Measurements from ENCODE around the gene NRXN2.
"Not testable (repeated sequence)": the region's sequence is repeated elsewhere in the genome, so short reads cannot be mapped to it uniquely, and the experiment has no call there.

NRXN2 gene

GRCh38 chr11:64601605-64602465 lies 121.2 kb downstream of the NRXN2 start:
- DNase-seq: no peak

- no peak for DNase-seq
Measured at GRCh38 chr11:64600281-64600992, 122.6 kb downstream of the NRXN2 start.

- DNase-seq: no peak
Measured at GRCh38 chr11:64599698-64600211, 123.2 kb downstream of the NRXN2 start.

- no peak for DNase-seq
Measured at GRCh38 chr11:64598797-64599697, 124.0 kb downstream of the NRXN2 start.

- DNase-seq: no peak
Measured at GRCh38 chr11:64598106-64598796, 124.7 kb downstream of the NRXN2 start.

GRCh38 chr11:64597671-64598101 lies 125.3 kb downstream of the NRXN2 start:
- DNase-seq: no peak

- DNase-seq: not testable (repeated sequence)
Measured at GRCh38 chr11:64595922-64596321, 127.1 kb downstream of the NRXN2 start.

GRCh38 chr11:64594159-64594939 lies 128.6 kb downstream of the NRXN2 start:
- no peak for DNase-seq

- DNase-seq: no peak
Measured at GRCh38 chr11:64593156-64594105, 129.6 kb downstream of the NRXN2 start.

GRCh38 chr11:64592656-64593055 lies 130.3 kb downstream of the NRXN2 start:
- no peak for DNase-seq

- no peak for DNase-seq
Measured at GRCh38 chr11:64592234-64592615, 130.8 kb downstream of the NRXN2 start.

GRCh38 chr11:64591257-64592233 lies 131.5 kb downstream of the NRXN2 start:
- DNase-seq: no peak

- DNase-seq: no peak
Measured at GRCh38 chr11:64590763-64591221, 132.2 kb downstream of the NRXN2 start, which contains the start of gene SLC22A12. TSS of gene SLC22A12 (plus strand) at chr11:64591220. CDS start at chr11:64591557, 337 bp downstream.

GRCh38 chr11:64588701-64589100 lies 134.3 kb downstream of the NRXN2 start:
- DNase-seq: no peak

GRCh38 chr11:64586366-64586765 lies 136.6 kb downstream of the NRXN2 start:
- DNase-seq: no peak

GRCh38 chr11:64585150-64585549 lies 137.8 kb downstream of the NRXN2 start:
- DNase-seq: no peak

- no peak for DNase-seq
Measured at GRCh38 chr11:64583296-64584262, 139.4 kb downstream of the NRXN2 start.
